ENCODE data around the gene SPTBN1. TPM values are rescaled to one million over a fixed set of nuclear protein-coding genes. Genes with fewer than 3 reads are reported as not detected.
A peak's percentile ranks its signal among the peaks of the same experiment; 100 is the strongest.

Gene SPTBN1
- total RNA-seq, 2 donors from 2014 or later: 415 to 524 TPM

DNA sequence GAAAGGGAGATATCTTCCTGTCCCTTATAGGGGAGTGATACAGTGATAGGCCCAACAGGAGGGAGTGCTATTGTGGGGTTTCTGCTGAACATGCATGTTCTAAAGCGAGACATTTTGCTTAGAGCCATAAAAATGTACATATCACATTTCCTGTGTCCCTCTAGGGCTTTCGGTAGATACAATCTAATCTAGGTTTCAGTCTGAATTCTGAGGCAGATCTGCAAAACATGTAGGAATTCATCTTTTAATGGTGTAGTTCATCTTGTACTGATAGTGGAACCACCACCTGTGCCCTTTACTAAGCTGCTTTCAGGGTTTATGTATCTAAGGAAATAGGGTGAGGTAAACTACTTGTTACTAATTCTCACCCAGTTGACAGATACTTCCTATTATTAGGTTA, 73.8 kb downstream of the SPTBN1 start:
- no peak for ATAC-seq (ENCODE audit: insufficient number of reproducible peaks, low FRiP score, low read depth)

DNA sequence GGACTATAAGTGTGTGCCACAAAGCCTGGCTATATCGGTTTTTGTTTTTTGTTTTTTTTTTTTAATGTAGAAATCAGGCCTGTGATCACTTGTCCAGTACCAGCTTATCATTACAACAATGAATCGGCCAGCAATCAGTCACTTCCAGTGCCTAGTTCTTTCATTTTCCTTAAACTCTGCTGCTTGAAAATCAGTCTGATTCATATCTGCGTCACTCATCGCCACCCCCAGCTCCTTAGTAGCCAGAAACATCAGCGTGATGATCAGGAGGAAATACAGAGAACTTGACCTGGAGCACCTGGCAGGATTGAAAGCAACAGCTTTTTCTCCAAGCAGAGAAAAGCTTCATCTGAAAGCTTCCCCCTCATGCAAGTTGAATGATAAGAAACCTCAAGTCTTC, 75.4 kb downstream of the SPTBN1 start:
- DNase-seq (ENCODE audit: low spot score): no peak
- H3K9me3 ChIP-seq: no peaks in the 10 kb centered on the region
- H3K36me3 ChIP-seq: peaks cover 6% of the 10 kb centered on the region
- H3K4me1 ChIP-seq (ENCODE audit: control insufficient read depth in 1 of 2, low read depth in 2 of 2): peaks cover 7 to 33% of the 10 kb centered on the region in 2 donors
- no peak for ATAC-seq (ENCODE audit: insufficient number of reproducible peaks, low FRiP score, low read depth)
- TF ChIP-seq, protein P1, sequence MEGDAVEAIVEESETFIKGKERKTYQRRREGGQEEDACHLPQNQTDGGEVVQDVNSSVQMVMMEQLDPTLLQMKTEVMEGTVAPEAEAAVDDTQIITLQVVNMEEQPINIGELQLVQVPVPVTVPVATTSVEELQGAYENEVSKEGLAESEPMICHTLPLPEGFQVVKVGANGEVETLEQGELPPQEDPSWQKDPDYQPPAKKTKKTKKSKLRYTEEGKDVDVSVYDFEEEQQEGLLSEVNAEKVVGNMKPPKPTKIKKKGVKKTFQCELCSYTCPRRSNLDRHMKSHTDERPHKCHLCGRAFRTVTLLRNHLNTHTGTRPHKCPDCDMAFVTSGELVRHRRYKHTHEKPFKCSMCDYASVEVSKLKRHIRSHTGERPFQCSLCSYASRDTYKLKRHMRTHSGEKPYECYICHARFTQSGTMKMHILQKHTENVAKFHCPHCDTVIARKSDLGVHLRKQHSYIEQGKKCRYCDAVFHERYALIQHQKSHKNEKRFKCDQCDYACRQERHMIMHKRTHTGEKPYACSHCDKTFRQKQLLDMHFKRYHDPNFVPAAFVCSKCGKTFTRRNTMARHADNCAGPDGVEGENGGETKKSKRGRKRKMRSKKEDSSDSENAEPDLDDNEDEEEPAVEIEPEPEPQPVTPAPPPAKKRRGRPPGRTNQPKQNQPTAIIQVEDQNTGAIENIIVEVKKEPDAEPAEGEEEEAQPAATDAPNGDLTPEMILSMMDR (IDR thresholded peaks at IDR 0.05): no peak
- H3K4me3 ChIP-seq: no peak overlapping the region
- no peak overlapping the region for H3K27ac ChIP-seq
- no peaks in the 10 kb centered on the region for H3K27me3 ChIP-seq (replicated peaks; ENCODE audit: insufficient read depth)

More for the DNA sequence above, 73.8 kb downstream of the SPTBN1 start:
- no peaks in the 10 kb centered on the region for H3K36me3 ChIP-seq
- no peak overlapping the region for H3K4me3 ChIP-seq
- H3K27ac ChIP-seq: peak overlapping the region in 1 of 2 donors; percentile 15
- peaks cover 9 to 47% of the 10 kb centered on the region in 2 donors for H3K4me1 ChIP-seq (ENCODE audit: control insufficient read depth in 1 of 2, low read depth in 2 of 2)
- TF ChIP-seq, protein P1 (IDR thresholded peaks at IDR 0.05): no peak
- H3K27me3 ChIP-seq (replicated peaks; ENCODE audit: insufficient read depth): no peaks in the 10 kb centered on the region
- no peak for DNase-seq (ENCODE audit: low spot score)
- no peaks in the 10 kb centered on the region for H3K9me3 ChIP-seq

DNA sequence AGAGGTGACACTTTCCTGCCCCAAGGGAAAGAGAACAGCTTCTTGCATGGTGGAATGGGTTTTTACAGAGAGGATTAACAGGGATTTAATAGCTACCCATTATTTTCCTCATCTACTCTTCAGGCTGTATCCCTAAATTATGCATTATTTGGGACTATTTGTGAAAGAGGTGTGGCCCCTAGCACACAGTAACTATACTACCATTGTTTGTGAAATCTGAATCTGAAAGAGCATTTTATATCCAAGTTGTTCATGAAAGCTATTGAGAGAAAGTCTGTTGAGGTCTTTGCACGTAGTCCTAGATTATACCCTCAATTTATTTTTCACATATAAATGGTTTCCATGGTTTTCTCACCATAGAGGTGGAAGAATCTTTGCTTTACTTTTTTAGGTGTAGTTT, 78.1 kb downstream of the SPTBN1 start:
- DNase-seq (ENCODE audit: low spot score): no peak
- Histone ChIP-seq H3K9me3 (no peaks in the 10 kb centered on the region), H3K4me3 (no peak overlapping the region), H3K27me3 (replicated peaks; ENCODE audit: insufficient read depth) (no peaks in the 10 kb centered on the region), H3K36me3 (peaks cover 6% of the 10 kb centered on the region), H3K27ac (no peak overlapping the region), H3K4me1 (ENCODE audit: control insufficient read depth in 1 of 2, low read depth in 2 of 2) (peaks cover 0 to 19% of the 10 kb centered on the region in 2 donors)
- TF ChIP-seq, protein P1 (IDR thresholded peaks at IDR 0.05): no peak
- no peak for ATAC-seq (ENCODE audit: insufficient number of reproducible peaks, low FRiP score, low read depth)

DNA sequence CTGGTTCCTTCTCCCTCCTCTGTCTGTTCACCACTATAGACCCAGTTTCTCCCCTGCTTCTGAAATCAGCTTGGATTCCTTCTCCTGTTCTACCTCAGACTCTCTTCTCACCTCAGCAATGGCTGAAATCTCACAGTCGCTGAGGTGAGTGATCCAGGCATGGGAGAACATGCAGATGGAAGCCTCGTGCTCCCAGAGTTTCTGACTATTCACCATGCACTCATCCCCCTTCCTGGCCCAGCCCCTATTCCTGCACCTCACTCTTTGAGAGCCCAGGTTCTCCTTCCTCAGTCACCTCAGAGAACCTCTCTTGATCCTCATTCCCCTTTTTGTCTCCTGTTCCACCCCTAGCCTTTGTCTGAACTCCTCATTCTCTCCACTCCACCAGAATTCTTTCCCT, 78.5 kb downstream of the SPTBN1 start:
- Histone ChIP-seq H3K36me3 (peaks cover 6% of the 10 kb centered on the region), H3K27me3 (replicated peaks; ENCODE audit: insufficient read depth) (no peaks in the 10 kb centered on the region), H3K27ac (no peak overlapping the region), H3K9me3 (no peaks in the 10 kb centered on the region), H3K4me3 (no peak overlapping the region), H3K4me1 (ENCODE audit: control insufficient read depth in 1 of 2, low read depth in 2 of 2) (peaks cover 0 to 19% of the 10 kb centered on the region in 2 donors)
- DNase-seq (ENCODE audit: low spot score) (no peak), ATAC-seq (ENCODE audit: insufficient number of reproducible peaks, low FRiP score, low read depth) (no peak)
- TF ChIP-seq, protein P1 (IDR thresholded peaks at IDR 0.05): no peak

DNA sequence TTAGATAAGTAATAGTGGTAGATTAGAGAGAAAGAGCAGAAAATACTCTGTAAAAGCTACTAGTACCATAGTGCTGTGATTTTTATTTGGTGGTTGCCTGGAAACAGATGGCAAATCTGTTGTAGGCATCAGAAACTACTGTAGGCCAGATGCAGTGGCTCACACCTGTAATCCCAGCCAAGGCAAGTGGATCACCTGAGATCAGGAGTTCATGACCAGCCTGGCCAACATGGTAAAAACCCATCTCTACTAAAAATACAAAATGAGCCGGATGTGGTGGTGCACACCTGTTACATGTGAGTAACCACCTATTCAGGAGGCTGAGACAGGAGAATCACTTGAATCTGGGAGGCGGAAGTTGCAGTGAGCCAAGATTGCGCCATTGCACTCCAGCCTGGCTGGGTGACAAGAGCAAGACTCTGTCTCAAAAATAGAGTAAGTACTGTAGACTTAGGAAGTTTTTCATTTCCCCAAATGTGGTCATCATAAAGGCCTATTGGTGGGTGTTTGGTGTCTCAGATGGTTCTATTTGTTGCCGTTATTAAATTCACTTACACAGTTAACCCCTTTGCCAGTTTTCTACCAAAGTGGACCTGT, 79.6 kb downstream of the SPTBN1 start:
- H3K9me3 ChIP-seq: no peaks in the 10 kb centered on the region
- peaks cover 6% of the 10 kb centered on the region for H3K36me3 ChIP-seq
- TF ChIP-seq, protein P1 (IDR thresholded peaks at IDR 0.05): no peak
- no peaks in the 10 kb centered on the region for H3K27me3 ChIP-seq (replicated peaks; ENCODE audit: insufficient read depth)
- no peak overlapping the region for H3K4me3 ChIP-seq
- ATAC-seq (ENCODE audit: insufficient number of reproducible peaks, low FRiP score, low read depth) (no peak), DNase-seq (ENCODE audit: low spot score) (no peak)
- H3K27ac ChIP-seq: no peak overlapping the region
- peaks cover 0 to 25% of the 10 kb centered on the region in 2 donors for H3K4me1 ChIP-seq (ENCODE audit: control insufficient read depth in 1 of 2, low read depth in 2 of 2)
